Activated CD4-positive, alpha-beta T cell treated with anti-CD3 and anti-CD28 coated beads, Interleukin-2, amount 10 ng/mL, durations not matched to agents 24 days and 14 days (primary cell): ENCODE measurements around the gene FRS2. TPM values are rescaled to one million over a fixed set of nuclear protein-coding genes. Genes with fewer than 3 reads are reported as not detected.
"Not testable (repeated sequence)": the region's sequence is repeated elsewhere in the genome, so short reads cannot be mapped to it uniquely, and the experiment has no call there.

Experiments used
- DNase-seq: peaks from one replicate; pipeline ENCODE4 v3.0.0; 2022
- H3K27ac Mint-ChIP-seq: one replicate; pipeline ENCODE4 v1.8.0; 2022; ENCODE audit warnings: mild to moderate bottlenecking, mixed read lengths
- H3K27me3 Mint-ChIP-seq: one replicate; pipeline ENCODE4 v1.8.0; 2022; ENCODE audit warnings: mixed read lengths
- H3K36me3 Mint-ChIP-seq: one replicate; pipeline ENCODE4 v1.8.0; 2022; ENCODE audit warnings: low read depth, mild to moderate bottlenecking, mixed read lengths
- H3K4me1 Mint-ChIP-seq: one replicate; pipeline ENCODE4 v1.8.0; 2021; ENCODE audit warnings: mixed read lengths
- H3K4me3 Mint-ChIP-seq: one replicate; pipeline ENCODE4 v1.8.0; 2022; ENCODE audit warnings: mild to moderate bottlenecking, moderate library complexity, mixed read lengths
- H3K9me3 Mint-ChIP-seq: one replicate; pipeline ENCODE4 v1.8.0; 2021; ENCODE audit warnings: mixed read lengths
- intact Hi-C: fragments of 100-400 bp; cut with micrococcal nuclease; formaldehyde crosslinking; loops from one replicate; pipeline ENCODE4 v1.15.1; 2023
- total RNA-seq: library from RNA; stranded (reverse); gene quantifications from 2 replicates; pipeline ENCODE4 v1.2.3, GENCODE V29; 2022

Gene FRS2
- total RNA-seq, 1 donor from 2014 or later, result 13.6 TPM

GRCh38 chr12:69604275-69604674 is 134.1 kb downstream of the FRS2 start:
- peaks cover 36% of the 10 kb centered on the region for H3K36me3 Mint-ChIP-seq
- H3K4me1 Mint-ChIP-seq, DNase-seq, H3K27me3 Mint-ChIP-seq, intact Hi-C loops, H3K4me3 Mint-ChIP-seq, H3K27ac Mint-ChIP-seq, H3K9me3 Mint-ChIP-seq: not testable (repeated sequence)

- H3K9me3 Mint-ChIP-seq, result no peaks in the 10 kb centered on the region
- intact Hi-C loops, result no loop called here
- H3K27me3 Mint-ChIP-seq, result peaks cover 5% of the 10 kb centered on the region
- no peak for DNase-seq
- H3K27ac Mint-ChIP-seq, result no peak overlapping the region
- H3K4me1 Mint-ChIP-seq, result no peaks in the 10 kb centered on the region
- H3K36me3 Mint-ChIP-seq, result peaks cover 5% of the 10 kb centered on the region
- no peak overlapping the region for H3K4me3 Mint-ChIP-seq
These were observed 137.9 kb downstream of the FRS2 start for GRCh38 chr12:69608114-69608513.

GRCh38 chr12:69610126-69610525 is 139.9 kb downstream of the FRS2 start:
- DNase-seq, result no peak
- intact Hi-C loops, result no loop called here
- no peaks in the 10 kb centered on the region for H3K36me3 Mint-ChIP-seq
- H3K4me3 Mint-ChIP-seq, result no peak overlapping the region
- H3K4me1 Mint-ChIP-seq, result no peaks in the 10 kb centered on the region
- H3K9me3 Mint-ChIP-seq, result no peaks in the 10 kb centered on the region
- H3K27ac Mint-ChIP-seq, result no peak overlapping the region
- peaks cover 8% of the 10 kb centered on the region for H3K27me3 Mint-ChIP-seq

GRCh38 chr12:69610729-69611128 is 140.5 kb downstream of the FRS2 start, which contains the start of gene LRRC10:
TSS of gene LRRC10 (minus strand) at chr12:69610907. CDS start at chr12:69610838, 69 bp downstream.
- Mint-ChIP-seq H3K36me3 (no peaks in the 10 kb centered on the region), H3K27ac (no peak within 1 kb of the TSS), H3K9me3 (no peaks in the 10 kb centered on the region), H3K27me3 (peaks cover 11% of the 10 kb centered on the region), H3K4me3 (no peak within 1 kb of the TSS), H3K4me1 (no peaks in the 10 kb centered on the region)
- no peak for DNase-seq
- intact Hi-C loops, result no loop called here

- Mint-ChIP-seq H3K9me3 (no peaks in the 10 kb centered on the region), H3K27ac (no peak overlapping the region), H3K27me3 (peaks cover 21% of the 10 kb centered on the region), H3K4me3 (no peak overlapping the region), H3K36me3 (no peaks in the 10 kb centered on the region), H3K4me1 (no peaks in the 10 kb centered on the region)
- no peak for DNase-seq
- intact Hi-C loops, result no loop called here
These were observed 143.2 kb downstream of the FRS2 start for GRCh38 chr12:69613351-69613750.

GRCh38 chr12:69616025-69616424 is 145.8 kb downstream of the FRS2 start:
- no peaks in the 10 kb centered on the region for H3K9me3 Mint-ChIP-seq
- H3K27me3 Mint-ChIP-seq, result peaks cover 19% of the 10 kb centered on the region
- H3K36me3 Mint-ChIP-seq, result no peaks in the 10 kb centered on the region
- H3K4me1 Mint-ChIP-seq, result no peaks in the 10 kb centered on the region
- no peak for DNase-seq
- intact Hi-C loops, result no loop called here
- H3K4me3 Mint-ChIP-seq, result no peak overlapping the region
- H3K27ac Mint-ChIP-seq, result no peak overlapping the region

- H3K4me3 Mint-ChIP-seq, result no peak overlapping the region
- no peaks in the 10 kb centered on the region for H3K36me3 Mint-ChIP-seq
- no peaks in the 10 kb centered on the region for H3K9me3 Mint-ChIP-seq
- intact Hi-C loops, result no loop called here
- H3K27me3 Mint-ChIP-seq, result peaks cover 13% of the 10 kb centered on the region
- no peaks in the 10 kb centered on the region for H3K4me1 Mint-ChIP-seq
- no peak overlapping the region for H3K27ac Mint-ChIP-seq
- no peak for DNase-seq
These were observed 148.9 kb downstream of the FRS2 start for GRCh38 chr12:69619050-69619449.

GRCh38 chr12:69620077-69620476 is 149.9 kb downstream of the FRS2 start:
- no peaks in the 10 kb centered on the region for H3K36me3 Mint-ChIP-seq
- H3K4me1 Mint-ChIP-seq, result no peaks in the 10 kb centered on the region
- intact Hi-C loops, result no loop called here
- no peak for DNase-seq
- no peak overlapping the region for H3K4me3 Mint-ChIP-seq
- peaks cover 13% of the 10 kb centered on the region for H3K27me3 Mint-ChIP-seq
- no peaks in the 10 kb centered on the region for H3K9me3 Mint-ChIP-seq
- H3K27ac Mint-ChIP-seq, result no peak overlapping the region

- no peaks in the 10 kb centered on the region for H3K36me3 Mint-ChIP-seq
- no peaks in the 10 kb centered on the region for H3K9me3 Mint-ChIP-seq
These were observed 150.7 kb downstream of the FRS2 start for GRCh38 chr12:69620921-69621320.

GRCh38 chr12:69621551-69621950 is 151.4 kb downstream of the FRS2 start:
- no peaks in the 10 kb centered on the region for H3K36me3 Mint-ChIP-seq
- DNase-seq, result no peak
- no peak overlapping the region for H3K27ac Mint-ChIP-seq
- peaks cover 8% of the 10 kb centered on the region for H3K27me3 Mint-ChIP-seq
- intact Hi-C loops, result no loop called here
- H3K4me1 Mint-ChIP-seq, result no peaks in the 10 kb centered on the region
- H3K9me3 Mint-ChIP-seq, result no peaks in the 10 kb centered on the region
- H3K4me3 Mint-ChIP-seq, result no peak overlapping the region

More at GRCh38 chr12:69620921-69621320, 150.7 kb downstream of the FRS2 start:
- Mint-ChIP-seq H3K4me1 (no peaks in the 10 kb centered on the region), H3K27me3 (peaks cover 8% of the 10 kb centered on the region), H3K4me3 (no peak overlapping the region), H3K27ac (no peak overlapping the region)
- DNase-seq, result no peak
- intact Hi-C loops, result no loop called here

- no peaks in the 10 kb centered on the region for H3K4me1 Mint-ChIP-seq
- H3K27ac Mint-ChIP-seq, result no peak overlapping the region
- no peak overlapping the region for H3K4me3 Mint-ChIP-seq
- H3K9me3 Mint-ChIP-seq, result no peaks in the 10 kb centered on the region
- H3K36me3 Mint-ChIP-seq, result no peaks in the 10 kb centered on the region
- no peak for DNase-seq
- intact Hi-C loops, result no loop called here
- no peaks in the 10 kb centered on the region for H3K27me3 Mint-ChIP-seq
These were observed 153.8 kb downstream of the FRS2 start for GRCh38 chr12:69623970-69624369.

- no peaks in the 10 kb centered on the region for H3K9me3 Mint-ChIP-seq
- no peak overlapping the region for H3K4me3 Mint-ChIP-seq
- H3K4me1 Mint-ChIP-seq, result no peaks in the 10 kb centered on the region
- no peaks in the 10 kb centered on the region for H3K36me3 Mint-ChIP-seq
- H3K27ac Mint-ChIP-seq, result no peak overlapping the region
- intact Hi-C loops, result no loop called here
- no peak for DNase-seq
- peaks cover 2% of the 10 kb centered on the region for H3K27me3 Mint-ChIP-seq
These were observed 157.3 kb downstream of the FRS2 start for GRCh38 chr12:69627501-69627900.

Other genes with a start within 250 kb of the FRS2 start
- 114 and 121 TPM in 2 replicates for gene CPSF6, start 230.8 kb upstream of the FRS2 start, total RNA-seq
- gene LYZ, start 122.0 kb upstream of the FRS2 start, total RNA-seq, result not detected in 2 replicates
- gene YEATS4, start 110.6 kb upstream of the FRS2 start, total RNA-seq, result 37.9 and 41.8 TPM in 2 replicates
- 490 and 511 TPM in 2 replicates for gene CCT2, start 115.1 kb downstream of the FRS2 start, total RNA-seq
- not detected in 2 replicates for gene LRRC10, start 140.5 kb downstream of the FRS2 start, total RNA-seq
- gene BEST3, start 228.9 kb downstream of the FRS2 start, total RNA-seq, result not detected in 2 replicates